Stimulated activated CD4-positive, alpha-beta T cell treated with anti-CD3 and anti-CD28 coated beads, Interleukin-1b, Interleukin-23, amount 100 ng/mL, for 1 hour (primary cell): ENCODE results near the gene DLL4.

Experiments used
- DNase-seq, 2 donors: peaks; one replicate each; pipeline ENCODE4 v3.0.0-alpha.2; 2020; ENCODE audit warnings: low read depth in 2 of 2

The DLL4 gene

DNA sequence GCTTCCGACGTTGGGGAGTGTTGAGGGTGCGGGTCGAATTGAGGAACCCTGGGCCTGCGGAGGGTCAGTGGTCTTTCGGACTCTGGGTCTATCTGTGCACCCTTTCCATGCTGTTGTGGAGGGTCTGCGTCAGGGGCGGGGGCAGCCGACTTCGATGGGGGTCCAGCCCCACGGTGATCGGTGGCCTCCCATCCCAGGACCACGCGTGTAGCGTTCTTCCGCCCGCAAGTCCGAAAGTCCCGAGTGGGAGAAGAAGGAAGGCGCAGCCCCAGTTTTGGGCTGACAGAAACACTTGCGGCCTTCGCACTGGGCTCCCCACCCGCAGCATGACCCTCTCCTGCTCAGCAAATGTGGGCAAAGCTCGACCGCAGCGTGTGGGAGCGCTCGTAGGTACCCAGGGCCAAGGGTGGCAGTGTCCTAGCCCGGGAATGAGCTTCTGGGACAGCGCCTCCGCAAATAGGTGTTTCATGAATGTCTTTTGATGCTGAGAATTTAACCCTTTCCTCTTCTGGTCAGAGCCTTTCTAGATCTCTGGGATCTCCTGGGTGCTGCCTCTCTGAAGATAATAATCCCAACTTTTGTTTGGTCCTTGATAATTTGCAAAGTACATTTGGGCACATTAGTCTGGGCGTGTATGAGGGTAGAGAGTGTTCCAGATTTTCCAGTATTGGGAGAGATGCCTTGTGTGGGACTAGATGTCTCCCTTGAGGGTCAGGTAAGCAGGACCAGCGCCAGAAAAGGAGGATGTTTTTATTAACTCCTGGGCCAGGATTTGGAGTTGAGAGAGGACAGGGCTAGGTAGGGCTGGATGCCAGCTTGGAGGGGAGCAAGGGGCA lies 2.3 kb upstream of the DLL4 start:
- no peak for DNase-seq

GRCh38 chr15:40927495-40927872 lies 1.7 kb upstream of the DLL4 start:
- DNase-seq, result no peak

DNA sequence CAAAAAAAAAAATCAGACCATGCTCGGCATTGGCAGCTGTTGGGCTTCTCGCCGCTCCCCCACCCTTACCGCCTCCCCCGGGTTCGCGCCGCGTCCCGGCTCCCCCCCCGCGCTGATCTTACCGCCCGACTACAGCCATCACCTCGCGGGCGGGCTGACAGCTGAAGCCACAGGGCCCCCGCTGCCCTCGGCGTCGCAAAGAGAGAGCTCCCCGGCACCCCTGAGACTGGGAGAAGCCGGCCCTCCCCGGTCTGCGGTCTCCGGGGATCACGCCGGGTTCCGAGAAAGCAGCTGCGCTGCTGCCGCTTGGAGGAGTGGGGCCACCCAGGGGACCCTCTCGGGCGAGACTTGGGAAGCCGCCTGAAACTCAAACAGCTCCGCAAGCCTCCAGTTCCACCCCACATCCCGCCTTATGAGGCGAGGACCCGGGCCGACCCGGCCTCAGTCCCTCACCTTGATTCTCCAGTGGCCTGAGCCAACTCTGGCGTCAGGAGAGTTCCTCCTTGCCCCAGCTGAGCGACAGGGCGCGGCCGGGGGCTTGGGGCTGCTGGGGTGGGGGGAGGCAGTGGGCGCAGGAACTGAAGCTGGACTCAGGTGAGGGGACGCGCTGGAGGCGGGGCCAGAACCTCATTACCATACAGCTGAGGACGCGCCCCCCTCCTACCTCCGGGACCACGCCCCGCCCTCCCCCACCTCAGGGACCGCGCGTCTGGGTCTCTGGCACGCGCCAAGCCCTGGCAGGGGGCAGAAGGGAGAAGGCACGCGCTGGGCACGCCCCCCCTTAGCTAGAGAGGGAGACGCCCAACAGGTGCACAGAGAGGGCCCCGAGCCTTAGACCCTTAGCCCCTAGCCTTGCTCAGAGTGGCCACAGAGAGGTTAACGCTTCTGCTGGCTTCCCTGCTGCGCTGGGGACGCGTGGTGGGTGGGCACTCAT lies 1.0 kb upstream of the DLL4 start:
- no peak for DNase-seq

DNA sequence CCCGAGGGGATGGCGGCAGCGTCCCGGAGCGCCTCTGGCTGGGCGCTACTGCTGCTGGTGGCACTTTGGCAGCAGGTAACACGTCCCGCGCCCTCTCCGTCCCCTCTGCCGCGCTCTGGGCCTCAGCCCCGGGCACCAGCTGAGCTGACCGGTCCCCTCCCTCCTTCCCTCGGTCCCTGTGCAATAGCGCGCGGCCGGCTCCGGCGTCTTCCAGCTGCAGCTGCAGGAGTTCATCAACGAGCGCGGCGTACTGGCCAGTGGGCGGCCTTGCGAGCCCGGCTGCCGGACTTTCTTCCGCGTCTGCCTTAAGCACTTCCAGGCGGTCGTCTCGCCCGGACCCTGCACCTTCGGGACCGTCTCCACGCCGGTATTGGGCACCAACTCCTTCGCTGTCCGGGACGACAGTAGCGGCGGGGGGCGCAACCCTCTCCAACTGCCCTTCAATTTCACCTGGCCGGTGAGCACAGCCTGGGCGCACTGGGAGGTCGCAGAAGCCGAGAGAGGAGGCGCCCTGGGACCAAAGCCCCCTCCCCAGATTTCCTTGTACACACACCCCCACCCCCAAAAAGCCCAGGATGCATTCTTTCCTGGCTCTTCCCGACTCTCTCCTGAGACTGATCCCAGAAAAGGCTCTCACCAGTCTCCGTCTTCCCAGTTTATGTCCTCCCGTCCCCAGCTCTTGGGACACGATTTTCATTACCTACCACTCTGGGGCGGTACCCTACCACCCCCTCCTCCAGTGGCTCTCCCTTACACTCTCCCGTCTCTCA lies 705 bp downstream of the DLL4 start:
- no peak for DNase-seq

- peak in 1 of 2 donors; percentile 48 for DNase-seq
These were observed 1.5 kb downstream of the DLL4 start for GRCh38 chr15:40930430-40931299.

DNA sequence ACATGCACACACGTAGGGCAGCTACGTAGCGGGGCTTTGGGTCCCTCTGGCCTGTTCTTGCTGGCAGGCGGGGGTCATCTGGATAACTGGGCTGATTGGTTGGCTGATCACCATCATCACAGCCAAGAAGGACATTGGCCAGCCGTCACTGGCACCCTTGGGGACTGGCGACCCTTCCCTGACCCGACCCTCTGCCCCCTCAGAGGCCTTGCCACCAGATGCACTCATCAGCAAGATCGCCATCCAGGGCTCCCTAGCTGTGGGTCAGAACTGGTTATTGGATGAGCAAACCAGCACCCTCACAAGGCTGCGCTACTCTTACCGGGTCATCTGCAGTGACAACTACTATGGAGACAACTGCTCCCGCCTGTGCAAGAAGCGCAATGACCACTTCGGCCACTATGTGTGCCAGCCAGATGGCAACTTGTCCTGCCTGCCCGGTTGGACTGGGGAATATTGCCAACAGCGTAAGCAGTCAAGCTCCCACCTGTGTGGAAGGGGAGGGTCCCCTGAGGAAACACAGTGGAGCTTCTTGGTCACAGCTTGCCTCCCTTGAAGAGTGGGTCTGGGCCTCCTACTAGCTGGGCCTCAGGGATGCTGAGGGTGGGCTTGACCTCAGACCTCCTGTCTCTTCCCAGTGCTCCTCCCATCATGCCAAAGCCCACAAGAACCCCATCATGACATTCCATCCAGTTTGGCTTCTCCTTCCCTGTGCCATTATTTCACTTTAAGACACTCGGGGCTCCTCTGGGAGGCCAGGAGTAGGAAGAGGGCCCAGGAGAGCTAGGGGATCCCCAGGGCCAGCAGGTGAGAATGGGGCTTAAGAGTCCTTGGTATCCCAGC lies 2.4 kb downstream of the DLL4 start:
- no peak for DNase-seq

- no peak for DNase-seq
These were observed 3.0 kb downstream of the DLL4 start for GRCh38 chr15:40932156-40932555.

DNA sequence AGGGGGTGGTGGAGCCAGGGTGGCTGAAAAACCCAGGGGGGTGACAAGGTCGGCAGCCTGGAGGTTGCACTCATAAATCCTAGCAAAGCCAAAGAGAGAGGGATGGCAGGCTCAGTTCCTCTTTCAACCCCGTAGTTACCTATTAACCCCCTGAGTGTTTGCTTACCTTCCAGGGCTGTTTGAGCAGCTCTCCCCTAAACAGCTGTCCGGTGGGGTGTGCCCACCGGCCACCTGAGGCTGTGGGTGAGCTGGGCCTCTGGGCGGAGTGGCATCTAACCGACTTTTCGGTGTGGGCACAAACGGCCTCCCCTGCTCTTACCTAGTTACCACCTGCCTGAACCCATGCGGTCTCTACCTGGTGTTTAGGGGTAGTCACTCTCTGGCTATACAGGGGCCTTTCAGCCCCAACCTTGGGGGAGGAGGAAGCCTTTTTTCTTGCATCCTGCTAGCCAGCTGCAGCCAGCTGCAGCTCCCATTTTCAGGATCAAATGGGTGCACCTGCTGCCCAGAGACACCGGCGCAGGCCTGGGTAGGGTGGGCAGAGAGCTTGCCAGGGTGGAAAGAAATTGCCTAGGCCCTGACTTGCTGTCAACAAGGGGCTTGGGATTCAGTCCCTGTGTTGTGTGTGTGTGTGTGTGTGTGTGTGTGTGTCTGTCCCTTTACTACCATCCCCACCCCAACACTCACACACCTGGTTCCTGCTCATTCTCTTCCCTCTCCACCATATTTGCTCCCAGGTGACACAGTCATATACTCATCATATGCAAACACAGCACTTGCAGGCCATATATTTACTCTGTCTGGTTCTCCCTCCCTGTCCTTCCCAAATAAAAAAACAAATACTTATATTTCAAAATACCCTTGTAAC lies 3.7 kb downstream of the DLL4 start:
- no peak for DNase-seq

DNA sequence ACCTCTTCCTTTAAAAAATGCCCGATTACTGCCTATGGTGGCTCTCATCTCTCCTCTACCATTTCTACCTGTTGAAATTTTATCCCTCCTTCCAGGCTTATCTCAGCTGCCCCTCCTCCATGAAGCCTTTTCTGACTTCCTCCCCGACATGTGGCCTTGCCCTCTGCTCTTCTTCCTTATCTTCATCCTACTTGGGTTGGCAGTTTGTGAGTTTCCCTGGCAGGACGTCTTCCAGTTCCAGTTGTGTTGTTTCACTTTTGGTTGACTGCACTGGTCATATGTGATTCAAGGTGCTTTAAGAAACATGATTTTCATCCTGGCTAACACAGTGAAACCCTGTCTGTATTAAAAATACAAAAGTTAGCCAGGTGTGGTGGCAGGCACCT lies 4.4 kb downstream of the DLL4 start:
- no peak for DNase-seq

DNA sequence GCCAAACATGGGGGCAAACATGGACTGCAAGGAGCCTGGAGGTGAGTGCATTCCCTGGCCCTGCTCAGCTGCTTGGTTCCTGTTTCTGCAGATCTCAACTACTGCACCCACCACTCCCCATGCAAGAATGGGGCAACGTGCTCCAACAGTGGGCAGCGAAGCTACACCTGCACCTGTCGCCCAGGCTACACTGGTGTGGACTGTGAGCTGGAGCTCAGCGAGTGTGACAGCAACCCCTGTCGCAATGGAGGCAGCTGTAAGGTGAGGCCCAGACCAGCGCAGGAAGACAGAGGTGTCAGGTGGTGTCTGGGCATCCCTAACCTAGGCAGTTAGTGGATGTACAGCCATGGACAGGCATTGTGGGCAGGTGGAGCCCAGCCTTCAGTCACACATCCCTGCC lies 5.3 kb downstream of the DLL4 start:
- DNase-seq, result no peak

DNA sequence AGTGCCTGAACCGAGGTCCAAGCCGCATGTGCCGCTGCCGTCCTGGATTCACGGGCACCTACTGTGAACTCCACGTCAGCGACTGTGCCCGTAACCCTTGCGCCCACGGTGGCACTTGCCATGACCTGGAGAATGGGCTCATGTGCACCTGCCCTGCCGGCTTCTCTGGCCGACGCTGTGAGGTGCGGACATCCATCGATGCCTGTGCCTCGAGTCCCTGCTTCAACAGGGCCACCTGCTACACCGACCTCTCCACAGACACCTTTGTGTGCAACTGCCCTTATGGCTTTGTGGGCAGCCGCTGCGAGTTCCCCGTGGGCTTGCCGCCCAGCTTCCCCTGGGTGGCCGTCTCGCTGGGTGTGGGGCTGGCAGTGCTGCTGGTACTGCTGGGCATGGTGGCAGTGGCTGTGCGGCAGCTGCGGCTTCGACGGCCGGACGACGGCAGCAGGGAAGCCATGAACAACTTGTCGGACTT lies 7.1 kb downstream of the DLL4 start:
- DNase-seq, result no peak

GRCh38 chr15:40936709-40937666 lies 7.8 kb downstream of the DLL4 start:
- no peak for DNase-seq

- DNase-seq, result no peak
These were observed 8.8 kb downstream of the DLL4 start for GRCh38 chr15:40937762-40938535.

DNA sequence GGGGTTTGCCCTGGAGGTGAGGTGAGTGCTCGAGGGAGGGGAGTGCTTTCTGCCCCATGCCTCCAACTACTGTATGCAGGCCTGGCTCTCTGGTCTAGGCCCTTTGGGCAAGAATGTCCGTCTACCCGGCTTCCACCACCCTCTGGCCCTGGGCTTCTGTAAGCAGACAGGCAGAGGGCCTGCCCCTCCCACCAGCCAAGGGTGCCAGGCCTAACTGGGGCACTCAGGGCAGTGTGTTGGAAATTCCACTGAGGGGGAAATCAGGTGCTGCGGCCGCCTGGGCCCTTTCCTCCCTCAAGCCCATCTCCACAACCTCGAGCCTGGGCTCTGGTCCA lies 9.4 kb downstream of the DLL4 start:
- DNase-seq, result no peak

DNA sequence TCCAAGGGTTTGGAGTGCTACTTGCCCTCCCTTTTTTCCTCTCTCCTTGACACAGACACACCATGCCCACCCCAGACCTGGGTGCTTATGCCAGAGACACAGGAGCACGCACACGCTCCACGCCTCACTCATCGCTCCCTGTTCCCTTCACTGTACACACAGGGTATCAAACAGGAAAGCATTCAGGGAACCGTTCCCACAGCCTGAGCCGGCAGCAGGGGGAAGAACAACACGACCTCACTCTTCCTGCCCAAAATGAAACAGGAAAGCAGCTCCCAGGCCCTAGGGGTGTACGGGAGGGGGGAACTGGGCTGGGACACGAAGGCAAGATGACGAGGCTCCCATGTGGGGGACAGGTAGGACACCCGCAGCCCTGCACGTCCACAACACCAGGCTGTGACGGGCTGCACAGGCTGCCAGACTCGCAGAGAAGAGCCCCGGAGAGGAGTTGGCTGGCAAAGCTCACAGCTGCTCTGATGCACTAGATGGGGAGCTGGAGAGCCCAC lies 11.2 kb downstream of the DLL4 start:
- DNase-seq, result no peak

- no peak for DNase-seq
These were observed 12.0 kb downstream of the DLL4 start for GRCh38 chr15:40941068-40941527.
